Tibial nerve (tissue), 4 donors: Measurements from ENCODE around the gene OCA2.

ENCODE experiments used
- EP300 ChIP-seq, 2 donors: sonication (generic); formaldehyde crosslinking; IDR thresholded peaks; one replicate each; pipeline ENCODE4 v1.6.1; 2017; ENCODE audit warnings: antibody characterized with exemption in 2 of 2, mild to moderate bottlenecking in 1 of 2
- POLR2A ChIP-seq, 2 donors: fragments of 450-650 bp; IDR thresholded peaks; one replicate each; pipeline ENCODE4 v1.6.1; 2017; ENCODE audit warnings: antibody characterized with exemption in 2 of 2, mild to moderate bottlenecking in 2 of 2, moderate library complexity in 2 of 2
- TF ChIP-seq, protein P1 (sequence below), 5 experiments: fragments of 200-600 bp in 3 of 5; fragments of 450-650 bp in 2 of 5; sonication (generic) in 3 of 5; IDR thresholded peaks; one replicate each; pipeline ENCODE4 v1.5.1; 2016 to 2019; ENCODE audit warnings: antibody characterized with exemption in 5 of 5, mild to moderate bottlenecking in 3 of 5, moderate library complexity in 2 of 5

- no peak for TF ChIP-seq EP300 (IDR thresholded peaks at IDR 0.05)
- TF ChIP-seq, protein P1, sequence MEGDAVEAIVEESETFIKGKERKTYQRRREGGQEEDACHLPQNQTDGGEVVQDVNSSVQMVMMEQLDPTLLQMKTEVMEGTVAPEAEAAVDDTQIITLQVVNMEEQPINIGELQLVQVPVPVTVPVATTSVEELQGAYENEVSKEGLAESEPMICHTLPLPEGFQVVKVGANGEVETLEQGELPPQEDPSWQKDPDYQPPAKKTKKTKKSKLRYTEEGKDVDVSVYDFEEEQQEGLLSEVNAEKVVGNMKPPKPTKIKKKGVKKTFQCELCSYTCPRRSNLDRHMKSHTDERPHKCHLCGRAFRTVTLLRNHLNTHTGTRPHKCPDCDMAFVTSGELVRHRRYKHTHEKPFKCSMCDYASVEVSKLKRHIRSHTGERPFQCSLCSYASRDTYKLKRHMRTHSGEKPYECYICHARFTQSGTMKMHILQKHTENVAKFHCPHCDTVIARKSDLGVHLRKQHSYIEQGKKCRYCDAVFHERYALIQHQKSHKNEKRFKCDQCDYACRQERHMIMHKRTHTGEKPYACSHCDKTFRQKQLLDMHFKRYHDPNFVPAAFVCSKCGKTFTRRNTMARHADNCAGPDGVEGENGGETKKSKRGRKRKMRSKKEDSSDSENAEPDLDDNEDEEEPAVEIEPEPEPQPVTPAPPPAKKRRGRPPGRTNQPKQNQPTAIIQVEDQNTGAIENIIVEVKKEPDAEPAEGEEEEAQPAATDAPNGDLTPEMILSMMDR (IDR thresholded peaks at IDR 0.05): no peak
- TF ChIP-seq POLR2A (IDR thresholded peaks at IDR 0.05): no peak
These were observed 61.0 kb downstream of the OCA2 start for GRCh38 chr15:28037969-28038590.
